Measurements from ENCODE around the gene PHLDB2.

Gene PHLDB2

DNA sequence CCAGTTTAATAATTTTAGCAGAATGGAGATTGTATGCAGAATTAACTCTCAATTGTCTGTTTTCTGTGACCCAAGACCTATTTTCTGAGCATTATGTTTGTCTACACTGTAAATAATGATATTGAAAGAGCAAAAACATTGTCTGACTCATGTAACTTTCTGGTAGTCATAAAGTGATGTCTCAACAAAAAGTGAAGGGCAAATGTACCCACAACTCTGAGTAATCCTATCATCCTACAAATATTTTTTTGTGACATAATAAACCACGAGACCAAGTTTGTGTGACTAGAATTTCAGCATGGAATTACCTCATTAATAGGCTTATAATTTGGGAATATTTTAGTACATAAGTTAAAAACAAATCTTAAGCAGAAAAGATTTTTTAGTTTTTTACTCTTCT is 104.4 kb downstream of the PHLDB2 start:
- no peak for DNase-seq (ENCODE audit: low read depth in 3 of 3)

DNA sequence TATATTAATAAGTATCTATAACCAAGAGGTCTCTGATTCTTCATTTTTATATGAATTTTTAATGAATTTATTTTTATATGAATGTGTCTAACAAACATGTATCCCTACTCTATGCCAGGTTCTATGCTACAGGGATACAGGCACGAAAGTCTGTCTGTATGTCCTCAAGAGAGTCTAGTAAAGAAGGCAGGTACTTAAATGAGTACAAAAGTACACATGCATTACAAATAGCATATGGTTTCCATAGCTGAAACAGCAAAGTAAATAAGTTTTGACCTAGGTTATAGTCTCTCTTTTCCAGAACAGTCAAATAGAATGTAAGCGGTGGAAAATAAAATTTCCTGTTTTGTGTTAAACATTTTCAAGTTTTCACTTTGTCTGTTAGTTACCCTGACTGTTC is 106.4 kb downstream of the PHLDB2 start:
- DNase-seq (ENCODE audit: low read depth in 3 of 3): no peak

DNA sequence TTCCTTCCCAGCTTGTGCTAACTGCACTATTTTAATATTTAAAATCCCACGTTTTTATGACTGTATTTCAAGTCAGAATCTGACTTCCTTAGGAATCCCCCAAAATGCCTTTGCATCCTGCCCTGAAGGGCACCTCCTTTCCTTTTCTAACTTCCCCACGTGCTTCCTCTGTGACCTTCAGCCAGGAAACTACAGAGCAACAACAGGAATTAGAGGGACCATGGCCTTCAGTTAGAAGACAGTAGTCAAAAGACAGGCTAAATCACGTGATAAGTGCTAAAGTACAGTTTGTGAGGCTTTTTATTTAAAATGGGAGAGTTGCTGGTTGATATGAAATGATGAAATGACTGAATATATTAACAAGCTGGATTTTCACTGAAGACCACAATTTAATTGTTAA is 108.0 kb downstream of the PHLDB2 start:
- no peak for DNase-seq (ENCODE audit: low read depth in 3 of 3)

DNA sequence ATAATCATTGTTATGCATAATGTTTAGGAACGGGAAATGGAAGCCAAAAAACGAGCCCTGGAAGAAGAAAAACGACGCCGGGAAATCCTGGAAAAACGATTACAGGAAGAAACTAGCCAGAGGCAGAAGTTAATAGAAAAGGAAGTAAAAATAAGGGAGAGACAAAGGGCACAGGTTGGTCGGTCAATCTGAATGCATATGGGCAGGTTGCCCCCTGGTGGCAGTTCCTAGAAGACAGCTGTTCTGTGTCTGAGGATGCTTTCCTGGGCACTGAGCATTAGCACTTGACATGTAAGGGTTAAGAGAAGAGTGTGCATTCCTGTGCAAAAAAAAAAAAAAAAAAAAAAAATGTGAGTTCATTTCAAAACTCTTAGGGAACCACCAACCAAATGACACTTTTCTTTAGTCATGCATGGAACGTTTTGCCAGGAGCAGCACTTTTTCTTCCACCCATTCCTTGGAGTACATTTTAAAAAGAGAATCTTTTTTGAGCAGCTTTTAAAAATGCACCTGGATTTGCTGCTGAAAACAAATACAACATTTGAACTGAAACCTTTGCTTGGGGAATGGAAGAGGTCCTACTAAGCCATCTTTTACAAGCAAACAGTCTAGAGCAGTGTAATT is 108.7 kb downstream of the PHLDB2 start:
- peak; percentile 54 to 70 (median 55) for DNase-seq (ENCODE audit: low read depth in 3 of 3)

DNA sequence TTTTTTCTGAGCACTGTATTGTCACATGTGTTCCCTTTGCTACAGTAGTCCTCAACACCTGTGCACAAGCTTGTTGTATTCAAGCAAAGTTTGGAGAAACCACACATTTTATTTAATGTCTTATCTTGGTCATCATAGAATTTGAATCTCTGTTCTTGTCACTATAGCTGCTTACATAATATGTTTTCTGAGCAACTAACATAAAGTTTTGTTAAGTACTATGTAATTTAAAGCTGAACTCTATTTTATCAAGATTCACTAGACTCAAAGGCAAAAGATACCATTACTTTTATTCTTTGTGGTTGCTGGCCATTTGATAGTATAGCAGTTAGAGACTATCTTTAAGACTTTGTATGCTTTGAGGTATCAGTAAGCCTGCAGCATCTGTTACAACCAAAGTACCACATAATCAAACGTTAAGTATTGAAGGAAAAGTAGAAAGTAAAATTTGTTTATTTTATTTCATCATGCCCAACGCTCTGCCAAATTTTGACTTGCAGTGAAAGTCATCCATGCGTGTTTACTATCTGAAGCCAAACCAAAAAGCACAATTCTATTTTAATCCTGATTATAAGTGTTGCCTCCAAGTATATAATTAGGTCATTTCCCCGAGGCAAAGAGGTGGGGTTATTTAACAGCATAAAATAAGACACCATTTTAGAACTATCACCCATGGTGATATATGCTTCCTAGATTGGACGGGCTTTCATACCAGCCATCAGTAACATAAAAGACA is 109.4 kb downstream of the PHLDB2 start:
- no peak for DNase-seq (ENCODE audit: low read depth in 3 of 3)

DNA sequence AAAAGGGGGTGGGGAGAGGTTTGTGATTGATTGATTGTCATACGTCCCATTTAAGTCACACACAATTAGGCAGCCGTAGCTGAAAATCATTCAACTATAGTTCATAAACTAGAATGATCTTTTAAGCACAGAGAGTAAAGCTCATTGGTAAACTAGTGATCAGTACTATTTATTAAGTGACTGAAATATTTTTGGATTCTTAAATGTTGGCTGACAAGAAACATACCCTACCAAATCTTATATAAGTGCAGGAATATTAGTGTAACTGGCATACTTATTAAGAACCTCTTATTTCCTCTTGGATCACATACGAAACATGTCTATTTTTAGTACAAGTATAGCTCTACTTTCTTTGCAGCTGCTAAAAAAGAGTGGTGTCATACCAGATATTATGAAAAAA is 111.3 kb downstream of the PHLDB2 start:
- DNase-seq (ENCODE audit: low read depth in 3 of 3): no peak

DNA sequence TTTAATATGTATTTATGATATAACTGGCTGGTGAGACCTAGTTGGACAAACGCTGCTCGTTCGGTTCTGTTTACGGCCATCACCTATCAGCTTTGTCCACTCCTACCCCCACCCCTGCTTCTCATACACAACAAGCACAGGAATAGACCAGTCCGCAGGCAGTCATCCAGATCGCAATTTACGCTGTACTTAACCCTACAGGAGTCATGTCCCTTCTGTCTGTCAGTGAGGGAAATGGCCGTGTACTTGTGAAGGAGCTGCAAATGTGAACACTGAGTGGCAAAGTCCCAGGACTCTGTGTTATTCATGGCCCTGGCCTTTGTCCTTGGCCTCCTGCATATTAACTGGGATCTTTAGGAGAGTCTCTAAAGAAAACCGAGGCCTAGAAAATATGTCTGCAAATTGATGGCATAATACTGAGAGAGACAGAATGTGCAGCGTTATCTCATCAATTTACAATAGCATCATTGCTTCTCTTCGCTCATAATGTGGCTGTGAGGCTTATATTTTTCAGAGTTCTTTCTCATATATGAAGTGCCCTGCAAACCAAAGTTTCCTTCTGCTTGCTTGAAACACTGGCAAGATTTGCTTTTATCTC is 112.6 kb downstream of the PHLDB2 start:
- no peak for DNase-seq (ENCODE audit: low read depth in 3 of 3)

DNA sequence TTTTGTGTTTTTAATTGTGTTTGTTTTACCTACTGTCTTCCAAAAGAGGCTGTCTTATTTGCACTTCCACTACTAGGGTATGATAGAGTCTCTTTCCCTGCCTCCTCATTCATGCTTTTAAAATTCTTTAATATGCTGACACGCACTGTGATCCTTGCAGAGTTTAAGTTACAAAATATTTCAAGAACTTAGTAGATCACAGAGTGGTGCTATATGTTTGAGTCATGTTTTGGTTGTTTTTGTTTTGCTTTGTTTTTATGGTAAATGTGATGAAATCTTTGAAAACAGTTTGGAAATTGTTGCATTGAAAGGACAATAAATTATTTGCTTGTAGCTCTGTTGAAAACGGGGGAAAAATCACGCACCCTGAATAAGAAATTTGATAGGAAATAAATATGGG is 113.8 kb downstream of the PHLDB2 start:
- DNase-seq (ENCODE audit: low read depth in 3 of 3): no peak

DNA sequence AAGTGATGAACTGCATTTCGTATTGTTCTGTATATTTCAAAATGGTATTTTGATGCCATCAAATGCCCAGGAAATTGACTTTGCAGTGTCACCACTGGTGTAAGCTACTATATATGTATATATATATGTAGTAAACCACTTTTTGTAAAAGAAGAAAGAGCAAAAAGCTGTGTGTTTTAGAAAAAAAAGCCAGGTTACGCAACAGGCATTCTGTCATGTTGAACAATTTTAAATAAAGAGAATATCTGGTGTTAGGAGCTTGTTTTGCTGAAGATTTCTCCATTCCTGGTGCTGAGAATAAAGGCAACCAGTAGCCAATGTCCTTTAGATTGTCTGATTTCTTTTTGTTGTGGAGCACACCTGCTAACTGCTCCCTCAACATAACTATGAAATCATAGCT is 116.1 kb downstream of the PHLDB2 start:
- no peak for DNase-seq (ENCODE audit: low read depth in 3 of 3)

DNA sequence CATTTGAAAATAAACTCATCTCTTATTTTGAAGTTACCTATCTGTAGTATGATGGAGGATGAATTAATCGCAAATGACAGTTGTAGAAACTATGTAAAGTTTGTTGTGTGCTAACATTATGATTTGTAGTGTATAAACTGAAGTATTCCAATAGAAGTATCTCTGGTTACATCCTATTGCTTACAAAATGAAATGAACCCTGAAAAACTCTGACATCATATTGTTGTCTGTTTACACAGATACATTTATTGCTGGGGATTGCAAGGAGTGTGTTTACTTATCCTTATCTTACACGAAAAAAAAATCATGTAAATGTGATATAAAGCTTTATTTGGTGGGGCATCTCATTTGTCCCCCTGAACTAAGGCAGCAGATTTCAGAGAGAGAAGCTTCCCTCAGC is 117.2 kb downstream of the PHLDB2 start:
- no peak for DNase-seq (ENCODE audit: low read depth in 3 of 3)

DNA sequence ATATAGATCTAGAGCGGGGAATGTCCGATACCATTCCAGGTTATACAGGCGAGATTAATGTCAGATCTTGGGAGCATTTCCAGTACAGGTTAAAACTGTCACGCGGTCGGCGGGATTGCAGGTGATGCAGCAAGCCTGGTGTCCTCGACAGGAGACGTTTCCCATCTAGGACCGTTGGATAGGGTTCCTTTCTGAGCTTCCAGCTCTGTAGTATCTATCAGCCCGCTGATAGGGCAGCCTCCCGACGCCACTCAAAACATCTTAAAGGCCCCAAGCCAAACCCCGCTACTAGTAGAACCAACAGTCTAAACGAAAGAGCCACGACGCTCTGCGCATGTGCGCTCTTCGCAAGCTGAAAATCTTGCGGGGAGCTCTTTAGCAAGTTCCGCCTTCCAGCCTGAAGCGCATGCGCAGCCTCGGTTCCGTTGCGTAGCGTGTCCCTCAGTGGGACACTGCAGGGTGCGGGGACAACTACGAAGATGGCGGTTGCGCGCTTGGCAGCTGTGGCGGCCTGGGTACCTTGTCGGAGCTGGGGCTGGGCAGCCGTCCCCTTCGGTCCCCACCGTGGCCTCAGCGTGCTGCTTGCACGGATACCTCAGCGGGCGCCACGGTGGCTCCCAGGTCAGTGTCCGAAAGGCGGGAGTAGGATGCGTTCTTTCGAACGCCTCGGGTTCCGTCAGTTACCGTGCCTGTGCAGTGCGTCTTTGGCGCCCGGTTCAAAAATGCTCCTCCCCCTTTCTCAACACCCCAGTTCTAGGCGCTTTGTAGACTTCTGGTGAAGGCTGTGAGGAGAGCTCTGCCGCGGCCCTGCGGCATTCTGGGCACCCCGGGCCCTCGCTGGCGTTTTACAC is 119.7 kb downstream of the PHLDB2 start, which contains the start of gene ABHD10:
Gene ABHD10 (plus strand): TSS at position 444 of the 851 bp plus-strand sequence. CDS start 36 bp downstream, at position 480.
- DNase-seq (ENCODE audit: low read depth in 3 of 3): peak; percentile 87 to 95 (median 95)

DNA sequence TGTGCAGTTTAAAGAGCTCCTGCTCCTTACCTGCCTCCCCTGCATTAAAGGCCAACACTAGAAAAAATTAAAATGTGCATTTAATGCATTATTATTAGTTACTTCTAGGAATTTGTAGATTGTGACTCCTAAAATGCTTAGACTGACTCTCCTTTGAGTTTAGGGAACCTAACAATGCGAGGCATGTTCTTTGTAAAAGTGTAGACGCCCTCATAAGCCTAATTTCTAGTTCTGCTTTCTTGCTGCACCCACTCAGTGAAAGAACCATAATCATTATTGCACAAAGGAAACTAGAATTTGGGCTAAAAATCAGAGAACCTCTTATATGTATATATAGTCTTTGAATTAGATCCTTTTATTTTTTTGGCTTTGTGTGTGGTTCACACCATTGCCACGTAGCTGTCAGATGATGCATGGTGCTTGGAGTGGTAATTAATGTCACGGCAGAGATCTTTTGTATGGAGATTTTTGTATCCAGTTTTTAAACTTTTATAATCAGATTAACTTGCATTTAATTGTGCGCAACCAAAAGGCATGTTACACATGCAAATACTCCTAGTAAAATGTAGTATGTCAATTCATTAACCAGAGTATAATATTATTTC is 120.5 kb downstream of the PHLDB2 start:
- DNase-seq (ENCODE audit: low read depth in 3 of 3): no peak

DNA sequence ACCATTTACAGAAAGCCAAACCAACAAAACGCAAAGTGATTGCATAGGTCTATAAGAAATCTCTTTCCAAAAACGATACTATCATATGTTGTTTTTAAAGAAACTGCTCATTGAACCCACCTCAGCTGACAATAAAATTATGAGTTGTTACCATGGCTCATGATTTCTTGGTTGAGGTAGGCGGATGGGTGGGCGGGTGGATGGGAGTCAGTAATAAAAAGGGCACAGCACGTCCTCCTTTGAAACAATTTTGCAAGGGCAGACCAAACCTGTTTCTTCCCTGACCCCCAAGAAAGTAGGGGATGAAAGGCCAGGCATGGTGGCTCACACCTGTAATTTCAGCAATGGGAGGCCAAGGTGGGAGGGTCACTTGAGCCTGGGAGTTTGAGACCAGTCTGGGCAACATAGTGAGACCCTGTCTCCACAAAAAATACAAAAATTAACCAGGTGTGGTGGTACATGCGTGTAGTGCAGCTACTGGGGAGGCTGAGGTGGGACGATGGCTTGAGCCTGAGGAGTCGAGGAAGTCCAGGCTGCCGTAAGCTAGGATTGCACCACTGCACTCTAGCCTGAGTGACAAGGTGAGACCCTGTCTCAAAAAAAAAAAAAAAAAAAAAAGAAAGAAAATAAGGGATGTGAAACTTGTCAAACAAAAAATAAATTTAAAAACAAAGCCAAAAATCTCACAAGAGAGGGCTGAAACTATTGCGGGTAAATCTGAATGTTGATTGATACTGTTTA is 121.8 kb downstream of the PHLDB2 start:
- DNase-seq (ENCODE audit: low read depth in 3 of 3): peak in 2 of 3 experiments; percentile 21 to 47

DNA sequence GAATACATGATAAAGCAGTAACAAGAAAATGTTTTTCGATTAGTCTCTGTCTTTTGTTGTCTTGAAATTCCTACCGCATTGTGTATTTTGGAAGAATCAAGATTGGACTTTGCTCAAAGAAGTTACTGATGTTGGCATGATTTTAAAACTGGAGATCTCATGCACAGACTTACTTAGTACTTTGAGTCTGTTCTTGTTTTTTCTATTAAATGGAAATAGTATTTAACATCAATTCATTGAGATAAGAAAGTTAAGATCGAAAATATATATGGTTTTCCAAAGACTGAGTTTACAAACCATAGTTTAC is 122.3 kb downstream of the PHLDB2 start:
- no peak for DNase-seq (ENCODE audit: low read depth in 3 of 3)

DNA sequence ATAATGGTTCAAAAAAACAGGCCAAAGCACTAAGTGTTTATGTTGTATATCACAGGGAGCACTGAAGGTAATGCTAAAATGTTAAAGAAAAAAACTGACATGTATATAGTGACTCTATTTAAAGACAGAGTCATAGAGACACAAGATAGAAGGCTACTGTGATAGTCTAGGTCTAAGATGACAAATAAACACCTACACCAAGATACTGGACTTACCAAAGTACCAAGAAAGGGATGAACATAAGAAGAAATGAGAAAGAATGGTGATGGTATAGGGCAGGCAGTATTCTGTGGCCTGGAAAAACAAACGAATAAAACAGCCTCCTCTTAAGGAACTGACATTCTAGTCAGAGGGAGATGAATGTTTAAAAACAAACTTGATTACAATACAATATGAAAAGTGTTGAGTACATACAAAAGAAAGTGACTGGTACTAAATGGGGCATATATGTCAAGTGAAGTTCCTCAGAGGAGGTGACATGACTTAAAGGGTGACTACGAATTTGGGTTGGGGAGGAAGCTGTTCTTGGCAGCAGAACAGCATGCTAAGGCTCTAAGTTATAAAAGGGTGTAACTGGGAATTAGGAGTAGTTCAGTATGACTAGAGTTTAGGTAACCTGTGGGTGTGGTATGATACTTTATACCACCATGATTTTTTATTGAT is 125.7 kb downstream of the PHLDB2 start:
- DNase-seq (ENCODE audit: low read depth in 3 of 3): no peak

DNA sequence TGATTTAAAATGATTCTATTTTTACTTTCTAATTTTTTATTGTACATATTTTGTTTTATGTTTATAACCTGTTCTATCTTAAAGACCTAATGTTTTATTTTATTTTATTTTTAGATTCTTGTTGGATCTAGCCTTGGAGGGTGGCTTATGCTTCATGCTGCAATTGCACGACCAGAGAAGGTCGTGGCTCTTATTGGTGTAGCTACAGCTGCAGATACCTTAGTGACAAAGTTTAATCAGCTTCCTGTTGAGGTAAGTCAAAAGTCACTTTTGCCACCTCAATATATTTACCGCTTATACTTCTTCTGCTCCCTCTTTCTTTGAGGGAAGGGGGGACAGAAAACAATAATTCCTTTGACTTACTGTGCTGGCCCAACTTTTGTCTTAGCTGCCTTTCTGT is 127.7 kb downstream of the PHLDB2 start:
- DNase-seq (ENCODE audit: low read depth in 3 of 3): no peak

DNA sequence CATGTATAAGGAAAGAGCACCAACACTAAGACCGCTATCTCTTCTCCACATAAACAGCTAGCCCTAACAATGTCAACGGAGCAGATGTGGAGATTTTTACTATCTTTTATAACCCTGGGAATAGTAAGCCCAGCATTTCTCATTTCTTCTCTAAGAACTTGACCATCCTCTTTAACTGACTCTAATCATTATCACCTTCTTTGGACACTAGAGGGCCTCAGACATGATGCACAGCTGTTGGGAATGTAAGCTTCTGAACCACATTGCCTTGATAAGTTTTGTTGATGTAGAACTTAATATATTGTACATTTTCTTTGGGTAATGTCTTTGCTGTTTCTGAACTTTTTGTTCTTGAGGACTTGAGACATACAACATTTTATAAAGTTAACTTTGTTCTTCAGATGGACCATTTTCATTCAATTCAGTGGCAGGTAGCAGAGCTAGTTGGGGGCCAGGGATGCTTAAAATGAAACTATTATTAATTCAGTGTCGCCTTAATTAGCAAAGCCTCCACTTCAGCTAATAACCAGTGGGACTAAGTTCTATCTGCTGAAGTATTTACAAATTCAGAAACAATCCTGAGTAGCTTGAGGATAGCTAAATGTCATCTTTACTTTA is 130.1 kb downstream of the PHLDB2 start:
- no peak for DNase-seq (ENCODE audit: low read depth in 3 of 3)

DNA sequence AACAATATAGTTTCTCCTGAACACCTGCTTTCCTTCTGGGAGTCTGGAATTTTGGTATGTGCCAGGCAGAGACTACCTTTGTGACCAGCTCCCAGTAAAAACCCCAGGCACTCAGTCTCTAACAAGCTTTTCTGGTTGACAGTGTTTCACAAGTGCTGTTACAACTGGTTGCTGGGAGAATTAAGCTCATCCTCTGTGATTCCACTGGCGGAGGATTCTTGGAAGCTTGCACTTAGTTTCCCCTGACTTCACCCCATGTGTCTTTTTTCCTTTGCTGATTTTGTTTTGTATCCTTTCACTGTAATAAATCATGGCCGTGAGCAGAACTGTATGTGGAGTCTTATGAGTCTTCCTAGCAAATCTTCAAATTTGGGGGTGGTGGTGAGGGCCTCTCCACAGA is 134.0 kb downstream of the PHLDB2 start:
- DNase-seq (ENCODE audit: low read depth in 3 of 3): no peak

DNA sequence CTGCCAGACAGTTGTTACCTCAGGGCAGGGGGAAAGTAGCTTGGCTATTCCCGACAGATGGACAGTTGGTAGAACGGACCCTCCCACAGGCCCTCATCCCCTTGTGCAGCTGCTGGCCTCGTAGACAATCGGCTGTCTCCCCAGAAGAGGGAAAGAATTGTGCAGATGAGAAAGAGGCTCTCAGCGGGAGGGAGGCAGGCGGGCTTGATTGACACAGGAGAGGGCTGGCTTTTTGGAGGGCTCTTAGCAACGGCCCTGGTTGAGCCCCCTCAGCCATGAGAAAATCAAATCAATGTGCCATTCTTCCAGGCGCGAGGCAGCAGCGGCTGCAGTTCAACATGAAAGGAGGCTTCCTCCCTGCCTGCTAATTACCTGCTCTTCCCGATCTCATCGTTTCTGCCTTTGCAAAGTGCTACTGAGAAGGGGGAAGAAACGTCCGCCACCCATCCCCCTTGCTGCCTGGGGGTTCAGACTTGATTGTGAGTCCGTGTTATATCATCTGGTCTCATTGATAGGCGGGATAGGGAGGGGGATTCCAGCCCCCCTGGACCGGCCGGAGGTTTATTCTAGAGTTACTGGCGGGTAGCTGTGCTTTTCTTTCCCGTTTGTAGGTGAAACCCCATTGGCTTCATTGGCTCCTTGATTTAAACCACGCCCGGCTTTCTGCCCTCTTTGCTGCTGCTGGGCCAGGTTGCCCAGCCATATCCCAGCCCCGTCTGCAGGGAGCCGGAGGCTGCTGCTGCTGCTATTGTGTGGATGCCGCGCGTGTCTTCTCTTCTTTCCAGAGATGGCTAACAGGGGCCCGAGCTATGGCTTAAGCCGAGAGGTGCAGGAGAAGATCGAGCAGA is 139.8 kb downstream of the PHLDB2 start, which contains the start of gene TAGLN3:
Gene TAGLN3 (plus strand): TSS at position 287 of the 848 bp plus-strand sequence. CDS start 501 bp downstream, at position 788.
- DNase-seq (ENCODE audit: low read depth in 3 of 3): no peak
